Right lung (tissue), 10 donors: Measurements from ENCODE around the gene LTO1. TPM values are rescaled to one million over a fixed set of nuclear protein-coding genes. Genes with fewer than 3 reads are reported as not detected.

Experiments used
- DNase-seq, 2 donors: peaks; one replicate each; pipeline ENCODE4 v3.0.0-alpha.2; 2013
- long read RNA-seq, 8 donors: transcript quantifications; one replicate each; lab custom pipeline, GENCODE V29; 2026
- polyA plus RNA-seq, 5 donors: library from polyadenylated mRNA; unstranded; fragments of 120-200 nt; gene quantifications; one replicate each; pipeline versions ENCODE4 v1.2.1 to v1.2.3, GENCODE V29; 2013; ENCODE audit warnings: inconsistent platforms in 1 of 5, low replicate concordance in 1 of 5; ENCODE audit not compliant: insufficient read length in 5 of 5, insufficient read depth in 1 of 5

Gene LTO1, protein sequence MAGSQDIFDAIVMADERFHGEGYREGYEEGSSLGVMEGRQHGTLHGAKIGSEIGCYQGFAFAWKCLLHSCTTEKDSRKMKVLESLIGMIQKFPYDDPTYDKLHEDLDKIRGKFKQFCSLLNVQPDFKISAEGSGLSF
- 10 to 100 TPM; 26.2 to 37.7 (median 27.0) TPM for polyA plus RNA-seq
- long read RNA-seq, donor 1, partial matches to known transcripts: 0 of 10 reads
- long read RNA-seq, donor 1, other reads (novel, unspliced or antisense): 0 of 10 reads
- long read RNA-seq, donor 2, partial matches to known transcripts: 0 of 1 reads
- long read RNA-seq, donor 2, other reads (novel, unspliced or antisense): 0 of 1 reads
- long read RNA-seq, donor 3, partial matches to known transcripts: 148 of 152 reads
- long read RNA-seq, donor 3, other reads (novel, unspliced or antisense): 0 of 152 reads
- long read RNA-seq, donor 4, partial matches to known transcripts: 0 of 1 reads
- long read RNA-seq, donor 4, other reads (novel, unspliced or antisense): 0 of 1 reads
- long read RNA-seq, donor 5, partial matches to known transcripts: 0 of 7 reads
- long read RNA-seq, donor 5, other reads (novel, unspliced or antisense): 0 of 7 reads
- long read RNA-seq, donor 6, partial matches to known transcripts: 0 of 3 reads
- long read RNA-seq, donor 6, other reads (novel, unspliced or antisense): 0 of 3 reads
- long read RNA-seq, donor 7, partial matches to known transcripts: 612 of 619 reads
- long read RNA-seq, donor 7, other reads (novel, unspliced or antisense): 5 of 619 reads
- long read RNA-seq, donor 8, partial matches to known transcripts: 170 of 173 reads
- long read RNA-seq, donor 8, other reads (novel, unspliced or antisense): 0 of 173 reads

DNA sequence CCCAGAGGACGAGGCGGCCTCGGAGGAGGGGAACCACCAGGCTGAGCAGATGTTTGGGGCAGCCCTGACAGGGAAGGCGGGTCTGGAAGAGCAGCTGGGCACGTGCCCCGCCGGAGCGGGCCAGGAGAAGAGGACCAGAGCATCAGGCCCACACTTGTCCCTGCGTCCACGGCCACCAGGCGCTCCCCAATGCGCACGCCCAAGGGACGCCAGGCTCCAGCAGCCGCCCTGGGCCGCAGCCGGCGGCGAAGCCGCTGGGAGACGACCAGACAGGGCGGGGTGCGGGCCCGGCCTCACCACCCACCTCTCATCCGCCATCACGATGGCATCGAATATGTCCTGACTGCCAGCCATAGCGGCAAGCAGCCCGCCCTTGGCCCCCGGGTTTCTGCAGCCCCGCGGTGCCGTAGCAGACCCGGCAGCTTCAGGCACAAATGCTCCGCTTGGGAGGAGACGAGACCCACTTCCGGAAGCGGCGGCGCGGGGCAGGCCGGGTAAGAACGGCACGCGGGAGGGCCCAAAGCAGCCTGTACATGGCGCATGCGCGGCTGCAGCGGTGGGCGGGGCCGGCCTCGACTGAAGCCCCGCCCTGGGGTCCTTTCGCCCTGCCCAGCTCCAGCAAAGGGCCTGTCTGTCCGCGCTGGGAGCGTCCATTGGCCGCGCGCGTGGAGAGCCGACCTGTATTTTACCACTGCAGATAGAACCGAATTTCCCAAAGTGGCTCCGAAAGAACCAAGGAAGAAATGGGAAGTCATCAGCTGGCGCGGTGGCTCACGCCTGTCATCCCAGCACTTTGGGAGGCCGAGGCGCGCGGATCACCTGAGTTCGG, at the start of gene LTO1:
TSS of gene LTO1 (minus strand) at position 468 of the 829 bp plus-strand sequence. CDS start at position 354, 114 bp downstream.
- DNase-seq: peak; percentile 97

DNA sequence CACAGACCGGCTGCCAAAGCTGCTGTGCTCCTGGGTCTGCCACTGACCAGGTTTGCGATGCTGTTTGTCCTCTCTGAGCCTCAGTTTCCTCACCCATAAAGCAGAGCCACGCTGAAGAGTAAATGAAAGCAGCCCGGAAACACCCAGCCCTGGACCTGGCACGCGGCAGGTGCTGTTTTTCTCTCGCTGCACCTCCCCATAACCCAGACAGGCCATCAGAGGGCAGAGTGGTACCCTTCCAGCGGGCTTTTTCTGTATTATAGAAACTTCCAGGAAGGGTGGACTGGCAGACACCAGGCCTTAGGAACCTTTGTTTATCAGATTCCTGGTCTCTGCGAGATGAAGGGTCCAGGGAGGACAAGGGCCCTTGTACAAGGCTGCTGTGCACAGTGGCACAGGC, 46.6 kb upstream of the LTO1 start:
- DNase-seq: no peak

DNA sequence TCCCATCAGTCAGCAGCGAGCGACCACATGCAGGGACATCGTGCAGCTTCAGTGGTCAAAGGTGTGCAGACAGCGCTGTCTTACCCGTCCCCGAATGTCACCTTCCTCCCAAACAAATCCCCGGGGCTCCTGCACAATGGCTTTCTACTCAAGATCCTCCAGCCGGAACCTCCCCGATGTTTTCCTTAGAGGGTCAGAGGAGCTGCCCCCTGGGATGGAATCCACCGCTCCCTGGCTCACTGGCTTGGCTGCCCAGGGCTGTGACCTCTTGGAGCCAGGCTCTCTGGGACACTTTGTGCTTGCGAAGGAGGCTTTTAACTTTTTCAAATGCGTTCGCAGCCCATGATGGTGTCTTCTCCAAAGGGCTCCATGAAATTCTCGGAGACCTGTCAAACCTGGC, 46.0 kb upstream of the LTO1 start:
- DNase-seq: no peak

DNA sequence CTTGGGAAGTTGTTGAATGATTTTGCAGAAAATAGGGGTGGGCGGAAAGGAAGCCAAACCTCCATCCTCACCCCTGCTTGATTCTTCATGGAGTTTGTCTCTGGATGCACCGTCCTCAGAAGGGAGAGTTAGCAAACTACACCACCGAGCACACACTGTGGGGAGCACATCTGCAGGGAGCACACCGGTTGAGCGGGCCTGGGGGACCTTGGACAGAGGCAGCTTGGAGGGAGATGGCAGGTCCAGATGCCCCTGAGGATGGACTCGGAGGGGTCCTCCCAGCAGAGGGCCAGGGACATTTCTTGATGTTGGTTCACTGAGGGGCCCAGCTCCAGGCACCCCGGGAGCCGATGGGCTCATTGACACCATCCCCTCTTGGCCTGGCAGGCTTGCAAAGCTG, 43.8 kb upstream of the LTO1 start:
- no peak for DNase-seq

DNA sequence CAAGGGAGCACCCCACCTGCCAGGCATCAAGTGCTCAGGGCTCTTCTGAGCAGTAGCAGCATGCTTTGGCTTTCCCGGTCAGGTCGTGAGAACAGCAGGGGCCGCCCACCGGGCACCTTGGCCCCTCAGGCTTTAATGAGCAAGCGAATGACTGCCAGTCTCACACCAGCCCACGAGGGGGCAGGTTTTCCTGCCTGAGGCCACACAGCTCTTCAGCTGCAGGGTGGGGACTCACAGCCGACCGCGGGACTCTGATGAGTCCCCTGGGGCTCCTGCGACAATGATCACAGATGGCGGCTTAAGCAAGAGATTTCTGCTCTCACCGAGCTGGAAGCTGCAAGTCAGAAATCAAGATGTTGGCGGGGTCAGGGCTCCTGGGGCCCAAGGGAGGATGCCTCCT, 43.0 kb upstream of the LTO1 start:
- no peak for DNase-seq

DNA sequence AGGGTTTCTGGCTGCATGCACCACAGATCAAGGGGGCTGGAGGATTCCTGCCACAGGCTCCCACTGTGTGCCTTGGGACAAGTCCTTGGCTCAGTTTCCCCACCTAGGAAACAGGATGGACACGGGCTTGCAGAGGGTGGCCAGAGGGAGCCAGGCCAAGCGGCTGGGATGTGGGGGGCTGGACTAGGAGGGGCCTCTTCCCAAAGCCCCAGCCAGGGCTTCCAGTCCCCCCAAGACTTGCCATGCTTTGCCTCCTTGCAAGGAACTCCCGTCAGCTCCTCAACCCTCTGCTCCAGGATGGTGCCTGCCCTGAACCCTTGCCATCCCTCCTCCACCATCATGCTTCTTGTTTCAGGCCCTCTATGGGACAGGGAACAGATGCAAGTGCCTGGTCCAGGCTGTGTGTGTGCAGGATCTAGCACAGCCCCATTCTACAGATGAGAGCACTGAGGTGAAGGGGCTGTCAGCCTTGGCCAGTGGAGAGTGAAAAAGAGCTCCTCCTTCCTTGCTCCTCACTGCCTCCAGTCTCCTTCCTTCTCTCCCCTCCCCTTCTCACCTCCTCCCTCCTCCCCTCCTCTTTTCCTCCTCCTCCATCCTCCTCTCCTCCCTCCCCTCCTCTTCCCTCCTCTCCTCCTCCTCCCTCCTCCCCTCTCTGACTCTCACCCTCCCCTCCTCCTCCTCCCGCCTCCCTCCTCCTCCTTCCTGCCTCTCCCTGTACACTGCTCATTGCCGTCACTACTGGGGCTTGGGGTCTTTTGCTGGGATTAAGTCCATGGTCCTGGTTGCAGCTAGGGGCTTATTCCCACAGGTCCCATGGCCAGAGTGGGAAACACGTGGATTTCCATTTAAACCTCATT, 42.0 kb upstream of the LTO1 start:
- no peak for DNase-seq

DNA sequence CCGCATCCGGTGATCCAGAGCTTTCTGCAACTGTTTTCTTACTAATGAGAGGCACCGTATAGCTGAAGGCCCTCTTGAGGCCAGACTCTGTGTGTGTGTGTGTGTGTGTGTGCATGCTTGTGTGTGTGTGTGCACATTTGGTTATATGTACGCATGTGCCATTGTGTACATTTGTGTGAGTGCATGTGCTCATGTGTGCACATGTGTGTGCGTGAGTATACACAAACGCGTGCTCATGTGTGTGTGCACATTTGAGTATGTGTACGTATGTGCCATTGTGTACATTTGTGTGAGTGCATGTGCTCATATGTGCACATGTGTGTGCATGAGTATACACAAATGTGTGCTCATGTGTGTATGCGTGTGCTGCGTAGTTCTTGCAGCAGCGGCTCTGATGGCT, 40.9 kb upstream of the LTO1 start:
- DNase-seq: no peak

DNA sequence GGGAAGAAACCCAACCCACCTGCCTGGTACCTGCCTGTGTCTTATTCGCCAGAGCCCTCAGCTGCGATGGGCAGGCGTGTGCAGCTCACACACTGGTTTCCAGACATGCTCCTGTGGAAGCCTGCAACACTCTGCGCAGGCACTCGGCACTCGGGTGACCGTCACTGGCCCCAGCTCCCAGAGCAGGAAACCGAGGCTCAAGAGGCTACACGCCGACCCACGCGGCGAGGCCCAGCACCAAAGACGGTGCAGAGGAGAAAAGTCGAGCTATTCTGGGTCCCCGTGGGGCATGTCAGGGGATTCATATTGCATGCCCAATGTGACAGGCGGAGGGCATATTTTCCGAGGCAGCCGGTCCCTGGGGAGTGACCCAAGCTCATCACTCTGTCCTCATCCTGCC, 40.3 kb upstream of the LTO1 start:
- no peak for DNase-seq

DNA sequence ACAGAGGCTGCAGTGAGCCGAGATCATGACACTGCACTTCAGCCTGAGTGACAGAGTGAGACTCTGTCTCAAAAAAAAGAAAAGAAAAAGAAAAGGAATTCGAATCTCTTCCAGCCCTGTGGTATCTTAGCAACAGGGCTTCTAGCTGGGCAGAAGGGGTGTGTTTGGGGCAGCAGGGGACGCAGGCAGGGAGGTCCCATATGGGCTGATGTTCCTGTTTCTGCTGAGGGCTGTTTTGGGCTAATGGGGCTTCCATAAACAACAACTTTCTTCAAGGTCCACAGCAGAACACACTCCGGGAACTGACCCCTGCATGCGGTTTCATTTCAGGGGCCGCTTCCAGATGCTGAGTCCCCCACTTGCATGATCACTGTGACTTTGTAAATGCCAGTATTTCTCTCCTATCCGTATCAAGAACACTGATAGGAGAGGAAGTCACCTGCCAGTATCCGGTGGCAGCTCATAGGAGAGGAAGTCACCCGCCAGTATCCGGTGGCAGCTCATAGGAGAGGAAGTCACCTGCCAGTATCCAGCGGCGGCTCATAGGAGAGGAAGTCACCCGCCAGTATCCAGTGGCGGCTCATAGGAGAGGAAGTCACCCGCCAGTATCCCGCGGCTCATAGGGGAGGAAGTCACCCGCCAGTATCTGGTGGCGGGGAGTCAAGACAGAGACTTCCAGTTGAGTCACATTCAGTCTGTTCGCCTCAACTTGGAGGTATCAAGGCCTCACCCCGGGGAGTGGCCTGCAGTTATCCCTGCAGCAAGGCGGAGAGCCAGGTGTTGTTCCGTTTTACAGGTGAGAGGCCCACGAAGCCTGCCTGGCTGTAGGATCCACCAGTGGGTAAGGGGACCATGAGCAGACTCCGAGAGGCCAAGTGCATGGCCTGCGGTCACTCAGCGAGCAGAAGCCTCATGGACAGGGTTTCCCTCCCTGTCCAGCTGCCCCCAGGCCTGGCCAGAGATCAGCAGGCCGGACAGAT, 37.0 kb upstream of the LTO1 start:
- no peak for DNase-seq

DNA sequence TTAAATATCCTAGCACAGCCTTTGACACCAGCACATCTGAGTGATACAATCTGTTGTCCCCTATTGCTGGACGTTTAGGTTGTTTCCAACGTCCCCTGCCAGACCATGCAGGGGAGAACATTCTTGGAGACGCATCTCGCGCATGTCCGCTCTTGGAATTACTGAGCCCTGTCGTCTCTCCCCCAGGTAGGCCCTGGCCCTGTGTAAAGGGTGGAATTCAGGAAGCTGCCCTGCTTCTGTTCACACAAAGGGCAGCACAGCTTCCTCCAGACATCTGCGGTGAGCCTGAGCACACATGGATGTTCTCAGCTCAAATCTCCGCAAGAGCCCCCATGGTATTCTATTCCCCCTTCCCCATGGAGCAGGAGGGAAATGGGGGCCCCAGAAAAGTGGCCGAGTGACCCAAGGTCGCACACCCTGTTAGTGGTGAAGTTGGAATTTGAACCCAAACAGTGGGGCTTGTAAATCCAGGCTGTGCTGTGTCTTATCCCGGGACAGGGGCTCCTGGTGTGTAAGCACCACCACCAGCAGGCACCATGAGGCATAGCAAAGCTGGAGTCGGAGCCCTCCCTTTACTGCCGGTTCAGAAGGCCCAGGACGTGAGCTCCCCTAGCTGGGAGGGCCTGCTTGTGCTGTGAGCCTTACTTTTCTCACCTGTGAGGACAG, 33.7 kb upstream of the LTO1 start:
- DNase-seq: no peak

DNA sequence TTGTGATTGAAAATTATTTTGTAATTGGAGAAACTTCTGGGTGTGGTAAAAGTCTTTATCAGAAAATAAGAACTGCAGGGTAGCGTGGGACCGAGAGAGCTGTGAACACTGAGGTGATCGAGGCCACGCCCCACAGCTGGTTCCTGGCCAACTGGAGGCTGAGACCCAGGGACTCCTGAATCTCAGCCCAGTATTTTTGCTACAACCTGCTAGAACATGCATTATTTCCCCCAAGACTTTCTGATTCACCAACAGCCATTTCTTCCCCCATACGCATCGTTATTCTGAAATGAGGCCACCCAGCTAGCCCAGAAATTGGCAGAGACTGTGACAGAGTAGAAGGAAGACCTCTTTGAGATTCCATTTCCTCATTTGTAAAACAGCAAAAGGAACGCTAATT, 32.0 kb upstream of the LTO1 start:
- DNase-seq: no peak

DNA sequence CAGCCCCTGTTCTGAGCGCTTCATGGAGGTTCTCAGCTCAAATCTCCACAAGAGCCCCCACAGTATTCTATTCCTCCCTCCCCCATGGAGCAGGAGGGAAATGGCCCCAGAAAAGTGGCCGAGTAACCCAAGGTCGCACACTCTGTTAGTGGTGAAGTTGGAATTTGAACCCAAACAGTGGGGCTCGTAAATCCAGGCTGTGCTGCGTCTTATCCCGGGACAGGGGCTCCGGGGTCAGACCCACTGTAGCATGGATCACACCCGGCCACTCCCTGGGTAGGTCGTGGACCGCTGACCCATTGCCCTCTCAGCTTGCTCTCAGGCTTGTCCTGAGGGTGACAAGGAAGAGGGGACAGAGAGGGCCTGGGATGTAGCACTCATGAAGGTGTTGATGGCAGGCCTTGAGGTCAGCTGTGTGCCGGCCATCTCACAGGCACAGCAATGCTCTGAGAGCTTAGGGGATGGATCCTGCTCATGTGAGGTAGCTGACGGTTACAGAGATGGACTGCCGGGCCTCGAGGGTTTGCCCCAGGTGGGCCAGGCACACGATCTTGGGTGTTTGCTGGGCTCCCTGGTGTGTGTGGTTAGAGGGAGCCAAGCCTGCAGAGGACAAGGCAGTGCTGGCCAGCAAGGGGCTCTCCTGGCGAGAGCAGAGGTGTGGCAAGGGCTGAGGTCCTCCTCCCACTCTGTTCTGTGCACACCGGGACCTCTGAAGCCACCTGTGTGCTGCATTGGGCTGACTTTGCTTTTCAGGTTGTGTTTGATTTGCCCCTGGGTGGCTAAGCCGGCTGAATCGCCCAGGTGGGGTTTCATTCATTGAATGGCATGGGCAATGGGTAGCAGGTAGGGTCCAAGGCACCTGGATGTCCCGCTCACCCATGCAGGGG, 31.0 kb upstream of the LTO1 start:
- DNase-seq: no peak

DNA sequence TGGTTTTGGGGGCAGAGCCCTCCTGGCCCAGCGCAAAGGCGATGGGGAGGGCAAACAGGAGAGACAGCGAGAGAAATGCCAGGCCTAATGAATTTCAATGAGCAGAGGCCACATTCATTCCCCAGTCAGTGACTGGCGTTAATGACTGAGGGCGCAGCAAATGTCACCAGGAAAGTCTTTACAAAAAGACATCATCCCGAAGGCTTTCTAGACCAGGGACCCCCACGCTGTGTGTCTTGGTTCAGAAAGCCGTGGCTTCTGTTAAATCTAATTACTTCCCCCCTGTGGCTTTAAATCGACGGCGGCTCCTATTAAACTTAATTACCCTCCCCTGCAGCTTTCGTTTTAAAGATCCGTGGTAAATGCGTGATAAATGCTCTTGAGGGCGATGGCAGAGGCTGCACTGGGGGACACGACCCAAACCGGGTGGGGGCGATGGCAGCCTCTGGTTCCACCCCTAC, 30.2 kb upstream of the LTO1 start:
- DNase-seq: no peak

DNA sequence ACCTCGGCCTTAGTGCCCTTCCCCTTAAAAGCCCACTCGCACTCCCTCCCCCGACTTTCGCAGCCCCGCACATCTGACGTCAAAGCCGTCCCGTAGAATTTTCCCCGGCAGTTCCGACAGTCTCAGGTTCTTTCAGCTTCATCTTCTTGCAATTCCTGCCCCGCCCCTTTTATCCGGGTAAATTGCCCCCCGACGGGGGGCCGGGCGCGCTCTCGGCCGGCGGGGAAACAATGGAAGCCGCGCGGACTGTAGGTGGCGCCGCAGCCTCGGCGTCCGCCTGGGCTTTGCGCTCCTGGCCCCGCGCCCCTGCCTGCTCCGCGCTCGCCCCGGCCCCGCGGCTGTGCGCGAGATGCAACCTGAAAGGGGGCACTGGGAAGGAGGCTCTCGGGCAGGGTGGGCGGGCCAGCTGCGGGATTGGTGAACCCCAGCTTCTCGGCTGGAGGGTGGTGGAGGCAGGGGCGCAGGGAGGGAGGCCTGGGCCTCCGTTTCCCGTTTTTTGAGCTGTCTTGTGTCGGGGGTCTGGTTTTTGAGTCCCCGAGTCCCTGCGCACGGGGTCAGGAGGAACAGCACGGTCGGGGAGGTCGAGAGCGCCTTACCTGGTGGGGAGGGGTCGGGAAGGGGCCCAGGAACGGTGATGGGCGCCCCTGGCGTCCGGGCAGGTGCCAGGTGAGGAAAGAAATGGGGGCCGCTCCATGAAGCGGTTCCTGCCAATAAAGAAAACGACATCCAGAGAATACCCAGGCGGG, 29.5 kb upstream of the LTO1 start:
- DNase-seq: no peak

DNA sequence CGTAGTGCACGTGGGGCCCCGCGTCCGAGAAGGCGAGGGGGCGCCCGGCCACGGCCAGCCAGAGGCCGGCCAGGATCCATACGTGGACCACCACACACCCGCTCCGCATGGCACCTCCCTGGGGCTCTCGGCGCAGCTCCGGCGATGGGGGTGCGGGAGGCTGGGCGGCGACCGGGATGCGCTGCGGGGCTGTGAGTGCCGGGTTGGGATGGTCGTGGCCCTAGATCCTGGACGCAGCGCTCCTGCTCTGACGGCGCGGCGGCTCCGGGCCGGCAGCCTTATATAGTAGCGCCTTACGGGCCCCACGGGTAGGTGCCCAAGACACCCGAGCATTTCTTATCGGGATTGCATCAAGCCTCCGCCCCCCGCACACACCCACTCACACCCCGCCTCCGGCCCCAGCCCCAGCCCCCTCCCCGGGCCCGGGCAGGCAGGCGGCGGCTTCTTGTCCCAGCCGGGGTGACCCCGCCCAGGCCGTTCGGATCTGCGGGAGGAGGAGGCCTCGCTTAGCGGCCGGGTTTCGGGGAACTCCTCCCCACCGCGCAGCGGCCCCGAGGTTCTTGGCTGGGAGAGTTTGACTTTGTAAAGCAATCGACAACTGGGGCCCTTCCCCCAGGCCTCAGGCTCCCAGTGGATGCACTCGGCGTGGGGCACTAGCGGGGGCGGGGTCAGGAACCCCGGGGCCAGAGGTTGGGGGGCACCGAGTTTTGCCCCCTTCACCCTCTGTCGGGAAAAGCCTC, 28.8 kb upstream of the LTO1 start, which contains the start of gene FGF19:
TSS of gene FGF19 (minus strand) at position 255 of the 740 bp plus-strand sequence. CDS start at position 109, 146 bp downstream.
- no peak for DNase-seq

DNA sequence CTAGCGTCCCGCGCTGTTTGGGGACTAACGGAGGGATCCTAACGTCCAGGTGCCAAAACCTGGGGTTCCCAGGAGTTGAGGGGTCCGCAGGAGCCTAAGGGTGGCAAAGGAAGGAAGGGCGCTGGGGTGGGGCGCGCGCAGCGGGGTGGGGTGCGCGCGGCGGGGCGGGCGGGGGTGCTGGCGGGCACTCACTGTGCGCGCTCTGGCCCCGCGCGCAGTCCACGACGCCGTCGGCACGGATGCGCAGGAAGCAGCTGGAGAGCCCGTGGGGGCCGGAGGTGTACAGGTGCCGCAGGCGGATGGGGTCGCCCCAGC, 28.3 kb upstream of the LTO1 start:
- no peak for DNase-seq
